ENCODE measurements around the gene CYGB.
"Not testable (repeated sequence)": the region's sequence is repeated elsewhere in the genome, so short reads cannot be mapped to it uniquely, and the experiment has no call there.

Gene CYGB

DNA sequence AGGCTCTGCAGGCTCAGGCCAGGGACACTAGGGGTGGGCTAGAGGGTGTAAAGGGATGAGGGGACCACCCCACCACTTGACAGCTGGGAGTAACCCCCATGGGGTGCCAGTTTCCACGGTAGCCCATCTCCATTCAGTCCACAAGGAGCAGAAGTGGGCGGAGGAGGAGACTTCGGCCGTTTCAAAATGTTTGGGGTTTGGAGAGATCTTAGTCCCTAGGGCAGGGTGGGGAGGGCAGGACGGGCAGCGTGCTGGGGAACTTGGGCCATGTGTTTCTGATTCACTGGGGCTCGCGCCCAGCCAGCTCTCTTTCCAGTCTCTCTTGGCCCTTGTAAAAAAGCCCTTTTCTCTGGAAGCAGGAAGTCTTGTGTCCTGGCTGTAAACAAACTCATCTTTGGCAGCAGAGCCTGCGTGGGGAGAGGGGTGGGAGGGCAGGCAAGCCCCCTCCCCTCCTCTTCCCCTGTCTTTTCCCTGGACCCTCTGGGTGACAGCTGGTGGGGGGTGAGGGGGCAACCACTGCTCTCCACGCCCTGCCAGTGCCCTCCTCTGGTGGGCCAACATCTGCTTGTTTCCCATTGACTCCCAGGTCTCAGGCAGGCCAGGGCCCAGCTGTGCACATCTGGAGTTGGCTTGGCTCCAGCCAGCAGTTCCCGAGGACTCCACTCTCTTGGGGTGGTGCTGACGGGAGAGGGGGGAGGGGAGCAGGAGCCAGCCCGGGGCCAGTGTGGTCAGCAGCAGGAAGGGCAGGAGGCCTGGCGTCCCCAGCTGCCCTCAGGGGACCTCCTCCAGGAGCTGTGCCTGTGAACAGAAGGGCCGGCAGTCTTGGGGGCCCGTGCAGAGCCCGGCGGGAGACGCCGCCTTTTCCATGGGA, 8.1 kb downstream of the CYGB start:
- Histone ChIP-seq H3K27ac (ENCODE audit: poor library complexity, severe bottlenecking) (peak overlapping the region; percentile 89), H3K36me3 (ENCODE audit: low read depth) (peaks cover 12% of the 10 kb centered on the region; the same call in 1 of the 2 replicates), H3K4me1 (ENCODE audit: insufficient read depth, poor library complexity, severe bottlenecking) (peaks cover 65% of the 10 kb centered on the region), H3K4me3 (ENCODE audit: severe bottlenecking) (no peak overlapping the region), H3K27me3 (ENCODE audit: insufficient read depth, poor library complexity, severe bottlenecking) (no peaks in the 10 kb centered on the region), H3K9me3 (ENCODE audit: severe bottlenecking) (no peaks in the 10 kb centered on the region)
- peak; percentile 35 for ATAC-seq (ENCODE audit: low read depth)
- DNase-seq (ENCODE audit: low spot score): no peak
- TF ChIP-seq, protein P1, sequence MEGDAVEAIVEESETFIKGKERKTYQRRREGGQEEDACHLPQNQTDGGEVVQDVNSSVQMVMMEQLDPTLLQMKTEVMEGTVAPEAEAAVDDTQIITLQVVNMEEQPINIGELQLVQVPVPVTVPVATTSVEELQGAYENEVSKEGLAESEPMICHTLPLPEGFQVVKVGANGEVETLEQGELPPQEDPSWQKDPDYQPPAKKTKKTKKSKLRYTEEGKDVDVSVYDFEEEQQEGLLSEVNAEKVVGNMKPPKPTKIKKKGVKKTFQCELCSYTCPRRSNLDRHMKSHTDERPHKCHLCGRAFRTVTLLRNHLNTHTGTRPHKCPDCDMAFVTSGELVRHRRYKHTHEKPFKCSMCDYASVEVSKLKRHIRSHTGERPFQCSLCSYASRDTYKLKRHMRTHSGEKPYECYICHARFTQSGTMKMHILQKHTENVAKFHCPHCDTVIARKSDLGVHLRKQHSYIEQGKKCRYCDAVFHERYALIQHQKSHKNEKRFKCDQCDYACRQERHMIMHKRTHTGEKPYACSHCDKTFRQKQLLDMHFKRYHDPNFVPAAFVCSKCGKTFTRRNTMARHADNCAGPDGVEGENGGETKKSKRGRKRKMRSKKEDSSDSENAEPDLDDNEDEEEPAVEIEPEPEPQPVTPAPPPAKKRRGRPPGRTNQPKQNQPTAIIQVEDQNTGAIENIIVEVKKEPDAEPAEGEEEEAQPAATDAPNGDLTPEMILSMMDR (IDR thresholded peaks at IDR 0.05; ENCODE audit: poor library complexity, severe bottlenecking): no peak

DNA sequence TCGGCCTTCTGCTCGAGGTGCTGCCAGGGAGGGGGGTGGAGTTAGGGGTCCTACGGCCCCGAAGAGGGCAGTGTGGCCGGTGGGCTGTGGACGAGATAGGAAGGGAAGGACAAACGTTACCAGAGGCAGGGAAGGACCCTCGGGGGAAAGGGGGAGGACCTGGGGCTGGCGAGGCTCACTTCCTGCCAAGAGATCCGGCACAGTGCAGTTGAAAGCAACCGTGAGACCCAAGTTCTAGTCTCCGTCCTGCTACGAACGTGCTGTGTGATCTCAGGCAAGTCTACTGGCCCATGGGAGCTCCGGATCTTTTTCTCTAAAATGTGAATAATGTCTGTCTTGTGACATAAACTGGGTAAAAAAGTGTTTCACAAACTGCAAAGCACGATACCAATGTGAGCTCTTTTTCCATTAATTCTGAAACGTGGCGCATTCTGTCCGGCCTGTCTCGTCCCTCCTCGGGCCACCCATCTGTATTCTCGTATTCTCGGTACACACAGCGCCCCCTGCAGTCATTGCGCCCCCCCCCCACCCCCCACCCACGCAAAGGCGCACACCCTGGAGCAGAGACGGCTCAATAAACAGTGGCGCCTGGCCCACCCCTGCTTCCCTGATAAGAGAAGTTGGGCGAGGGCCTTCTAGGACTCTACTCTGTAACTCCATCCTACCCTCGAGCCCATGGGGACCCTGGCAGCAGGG, 8.8 kb downstream of the CYGB start:
- no peak for DNase-seq (ENCODE audit: low spot score)
- peak overlapping the region; percentile 89 for H3K27ac ChIP-seq (ENCODE audit: poor library complexity, severe bottlenecking)
- no peak for ATAC-seq (ENCODE audit: low read depth)

DNA sequence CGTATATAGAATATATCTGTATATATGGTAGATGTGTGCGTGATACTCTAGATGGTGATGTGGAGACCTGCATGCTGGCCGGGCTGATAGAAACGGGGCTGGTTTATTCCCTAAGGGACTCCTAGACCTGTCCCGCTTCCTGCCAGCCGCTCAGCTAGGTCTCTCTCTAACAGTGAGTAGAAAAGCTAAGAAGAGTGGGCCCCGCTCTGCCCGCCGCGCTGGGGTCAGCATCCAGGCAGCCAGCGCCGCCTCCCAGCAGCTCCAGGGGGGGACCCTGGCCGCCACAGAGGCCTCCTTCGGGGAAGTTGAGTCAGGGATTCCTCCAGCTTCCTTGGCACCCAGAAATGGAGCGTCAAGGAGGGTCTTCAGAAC, 9.4 kb downstream of the CYGB start:
- peak overlapping the region; percentile 2 for H3K4me3 ChIP-seq (ENCODE audit: severe bottlenecking)
- no peaks in the 10 kb centered on the region for H3K27me3 ChIP-seq (ENCODE audit: insufficient read depth, poor library complexity, severe bottlenecking)

More for the DNA sequence above, 8.8 kb downstream of the CYGB start:
- TF ChIP-seq, protein P1 (IDR thresholded peaks at IDR 0.05; ENCODE audit: poor library complexity, severe bottlenecking): no peak
- peaks cover 66% of the 10 kb centered on the region for H3K4me1 ChIP-seq (ENCODE audit: insufficient read depth, poor library complexity, severe bottlenecking)
- H3K27me3 ChIP-seq (ENCODE audit: insufficient read depth, poor library complexity, severe bottlenecking): no peaks in the 10 kb centered on the region
- no peak overlapping the region for H3K4me3 ChIP-seq (ENCODE audit: severe bottlenecking)
- peaks cover 12% of the 10 kb centered on the region; the same call in 1 of the 2 replicates for H3K36me3 ChIP-seq (ENCODE audit: low read depth)
- no peaks in the 10 kb centered on the region for H3K9me3 ChIP-seq (ENCODE audit: severe bottlenecking)

DNA sequence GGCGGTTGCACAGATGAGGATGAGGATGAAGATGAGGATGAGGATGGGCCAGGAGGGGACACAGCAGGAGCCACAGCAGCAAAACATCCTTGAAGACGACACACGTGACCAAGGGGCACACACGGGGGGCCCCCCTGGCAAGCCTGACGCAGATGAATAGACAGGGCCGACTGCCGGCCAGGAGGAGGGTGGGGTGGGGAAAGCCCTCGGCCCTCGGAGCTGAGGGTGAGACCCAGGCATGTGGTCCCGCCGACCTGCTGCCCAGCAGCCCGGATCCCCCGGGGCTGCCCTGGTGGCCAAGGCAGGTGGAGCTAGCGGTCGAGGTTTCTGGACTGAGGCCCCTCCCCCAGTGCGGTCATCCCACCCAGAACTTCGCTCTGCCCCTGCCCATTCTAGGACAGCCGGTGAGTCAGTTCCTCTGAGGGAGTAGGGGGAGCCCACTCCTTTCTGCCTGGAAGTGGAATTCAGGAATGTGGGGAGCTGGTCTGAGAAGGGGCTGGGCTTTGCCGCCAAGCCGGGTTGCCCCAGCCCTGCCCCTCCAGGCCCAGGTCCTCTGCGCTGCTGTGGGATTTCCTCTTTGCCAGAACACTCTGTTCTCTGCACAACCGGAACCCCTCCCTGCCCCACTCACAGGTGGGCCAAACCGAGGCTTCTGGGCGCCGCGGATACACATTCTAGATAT, 9.9 kb downstream of the CYGB start:
- Histone ChIP-seq H3K4me1 (ENCODE audit: insufficient read depth, poor library complexity, severe bottlenecking) (peaks cover 61% of the 10 kb centered on the region), H3K4me3 (ENCODE audit: severe bottlenecking) (peak overlapping the region; percentile 2), H3K27me3 (ENCODE audit: insufficient read depth, poor library complexity, severe bottlenecking) (no peaks in the 10 kb centered on the region), H3K27ac (ENCODE audit: poor library complexity, severe bottlenecking) (peak overlapping the region; percentile 89), H3K9me3 (ENCODE audit: severe bottlenecking) (no peaks in the 10 kb centered on the region), H3K36me3 (ENCODE audit: low read depth) (peaks cover 5% of the 10 kb centered on the region; the same call in 1 of the 2 replicates)
- TF ChIP-seq, protein P1 (IDR thresholded peaks at IDR 0.05; ENCODE audit: poor library complexity, severe bottlenecking): no peak
- peak; percentile 92 for DNase-seq (ENCODE audit: low spot score)
- ATAC-seq (ENCODE audit: low read depth): peak; percentile 60

More for the DNA sequence above, 9.4 kb downstream of the CYGB start:
- Histone ChIP-seq H3K9me3 (ENCODE audit: severe bottlenecking) (no peaks in the 10 kb centered on the region), H3K4me1 (ENCODE audit: insufficient read depth, poor library complexity, severe bottlenecking) (peaks cover 66% of the 10 kb centered on the region), H3K27ac (ENCODE audit: poor library complexity, severe bottlenecking) (peak overlapping the region; percentile 89), H3K36me3 (ENCODE audit: low read depth) (peaks cover 11% of the 10 kb centered on the region; the same call in 1 of the 2 replicates)
- no peak for ATAC-seq (ENCODE audit: low read depth)
- TF ChIP-seq, protein P1 (IDR thresholded peaks at IDR 0.05; ENCODE audit: poor library complexity, severe bottlenecking): no peak
- DNase-seq (ENCODE audit: low spot score): no peak

DNA sequence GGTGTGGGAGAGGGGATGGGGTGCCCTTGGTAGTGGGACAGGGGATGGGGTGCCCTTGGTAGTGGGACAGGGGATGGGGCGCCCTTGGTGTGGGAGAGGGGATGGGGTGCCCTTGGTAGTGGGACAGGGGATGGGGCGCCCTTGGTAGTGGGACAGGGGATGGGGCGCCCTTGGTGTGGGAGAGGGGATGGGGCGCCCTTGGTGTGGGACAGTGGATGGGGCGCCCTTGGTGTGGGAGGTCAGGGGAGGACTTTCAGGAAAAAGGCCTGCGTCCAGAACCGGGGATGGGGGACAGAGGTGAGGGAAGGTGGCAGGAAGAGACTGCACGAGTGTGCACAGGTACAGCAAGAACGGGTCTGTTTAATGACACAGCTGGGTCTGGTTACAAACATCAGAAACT, 10.5 kb downstream of the CYGB start:
- ATAC-seq (ENCODE audit: low read depth); H3K4me3 ChIP-seq (ENCODE audit: severe bottlenecking); H3K9me3 ChIP-seq (ENCODE audit: severe bottlenecking); H3K36me3 ChIP-seq (ENCODE audit: low read depth); DNase-seq (ENCODE audit: low spot score); H3K27me3 ChIP-seq (ENCODE audit: insufficient read depth, poor library complexity, severe bottlenecking): not testable (repeated sequence)
- Histone ChIP-seq H3K4me1 (ENCODE audit: insufficient read depth, poor library complexity, severe bottlenecking) (peaks cover 57% of the 10 kb centered on the region), H3K27ac (ENCODE audit: poor library complexity, severe bottlenecking) (peak overlapping the region; percentile 89)

DNA sequence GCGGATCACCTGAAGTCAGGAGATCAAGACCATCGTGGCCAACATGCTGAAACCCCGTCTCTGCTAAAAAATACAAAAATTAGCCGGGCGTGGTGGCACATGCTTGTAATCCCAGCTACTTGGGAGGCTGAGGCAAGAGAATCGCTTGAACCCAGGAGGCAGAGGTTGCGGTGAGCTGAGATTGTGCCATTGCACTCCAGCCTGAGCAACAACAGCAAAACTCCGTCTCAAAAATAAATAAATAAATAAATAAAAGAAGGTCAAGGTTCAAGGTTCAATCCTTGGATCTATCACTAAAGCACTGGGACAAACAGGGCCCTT, 12.0 kb downstream of the CYGB start:
- not testable (repeated sequence) for H3K27me3 ChIP-seq (ENCODE audit: insufficient read depth, poor library complexity, severe bottlenecking); H3K36me3 ChIP-seq (ENCODE audit: low read depth); DNase-seq (ENCODE audit: low spot score); H3K9me3 ChIP-seq (ENCODE audit: severe bottlenecking); H3K4me3 ChIP-seq (ENCODE audit: severe bottlenecking); ATAC-seq (ENCODE audit: low read depth)
- H3K27ac ChIP-seq (ENCODE audit: poor library complexity, severe bottlenecking): peak overlapping the region; percentile 47
- peaks cover 42% of the 10 kb centered on the region for H3K4me1 ChIP-seq (ENCODE audit: insufficient read depth, poor library complexity, severe bottlenecking)

Measured in RWPE2 (cell line).